GM10248 (cell line): ENCODE data around the gene KIF3B.

Experiments
- CTCF ChIA-PET: fragments of 300-600 bp; sonication (Branson Sonifier 250); formaldehyde crosslinking; extraction: SDS; loops from one replicate; lab custom pipeline; 2021; ENCODE audit warnings: antibody characterized with exemption; lab: Yijun Ruan, JAX
- POLR2A ChIA-PET: fragments of 350-650 bp; sonication (Branson Sonifier 250); formaldehyde crosslinking; extraction: SDS; loops from one replicate; lab custom pipeline; 2020; ENCODE audit warnings: antibody characterized with exemption; lab: Yijun Ruan, JAX
- DNase-seq: peaks from one replicate; pipeline ENCODE4 v3.0.0; 2012; ENCODE audit errors: extremely low spot score
- TF ChIP-seq, protein P1 (sequence below): IDR thresholded peaks from 2 replicates; pipeline ENCODE4 v1.5.1; 2012; ENCODE audit warnings: mild to moderate bottlenecking, low read depth; ENCODE audit errors: extremely low read depth, missing control alignments, control extremely low read depth

The KIF3B gene

DNA sequence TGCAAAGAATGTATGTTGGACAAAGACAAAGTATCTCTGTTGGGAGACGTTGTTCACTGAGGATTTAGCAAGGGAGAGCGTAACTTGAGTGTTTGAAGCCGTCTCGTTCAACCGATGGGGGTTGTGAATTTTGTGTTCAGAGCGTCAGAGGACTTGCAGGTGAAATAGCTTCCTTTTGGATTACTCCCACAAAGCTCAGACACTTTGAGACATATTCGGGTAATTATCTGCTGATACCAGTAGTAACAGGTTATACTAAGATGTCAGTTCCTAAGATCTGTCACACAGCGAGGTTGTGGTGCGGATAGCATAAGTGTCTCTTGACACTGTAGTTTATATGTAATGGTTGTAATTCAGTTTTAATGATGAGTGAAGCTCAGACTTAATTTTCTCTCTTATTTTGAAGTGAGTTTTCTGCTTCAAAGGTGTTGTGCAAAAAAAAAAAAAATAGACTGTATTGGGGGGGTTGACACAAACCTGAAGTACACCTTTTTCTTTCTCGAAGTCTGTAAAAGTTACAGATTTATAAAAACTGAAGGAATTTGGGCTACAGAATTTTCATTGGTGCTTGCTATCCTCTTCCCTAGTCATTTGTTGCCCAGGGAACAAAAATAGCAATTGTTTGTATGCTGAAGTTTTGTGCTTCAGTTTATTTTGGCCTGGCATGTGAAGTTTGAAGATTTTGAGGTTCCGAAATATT, 82.3 kb downstream of the KIF3B start:
- DNase-seq, result no peak
- POLR2A ChIA-PET, result interaction anchor here (1.0 kb wide), 1 partner anchor 8 kb away, joined by 3 read pairs; no protein-coding TSS in a partner anchor
- CTCF ChIA-PET, result interaction anchor here (0.7 to 2.6 kb wide), 4 partner anchors 11 to 31 kb away, joined by 3 to 10 read pairs (median 3); no protein-coding TSS in a partner anchor
- TF ChIP-seq, protein P1, sequence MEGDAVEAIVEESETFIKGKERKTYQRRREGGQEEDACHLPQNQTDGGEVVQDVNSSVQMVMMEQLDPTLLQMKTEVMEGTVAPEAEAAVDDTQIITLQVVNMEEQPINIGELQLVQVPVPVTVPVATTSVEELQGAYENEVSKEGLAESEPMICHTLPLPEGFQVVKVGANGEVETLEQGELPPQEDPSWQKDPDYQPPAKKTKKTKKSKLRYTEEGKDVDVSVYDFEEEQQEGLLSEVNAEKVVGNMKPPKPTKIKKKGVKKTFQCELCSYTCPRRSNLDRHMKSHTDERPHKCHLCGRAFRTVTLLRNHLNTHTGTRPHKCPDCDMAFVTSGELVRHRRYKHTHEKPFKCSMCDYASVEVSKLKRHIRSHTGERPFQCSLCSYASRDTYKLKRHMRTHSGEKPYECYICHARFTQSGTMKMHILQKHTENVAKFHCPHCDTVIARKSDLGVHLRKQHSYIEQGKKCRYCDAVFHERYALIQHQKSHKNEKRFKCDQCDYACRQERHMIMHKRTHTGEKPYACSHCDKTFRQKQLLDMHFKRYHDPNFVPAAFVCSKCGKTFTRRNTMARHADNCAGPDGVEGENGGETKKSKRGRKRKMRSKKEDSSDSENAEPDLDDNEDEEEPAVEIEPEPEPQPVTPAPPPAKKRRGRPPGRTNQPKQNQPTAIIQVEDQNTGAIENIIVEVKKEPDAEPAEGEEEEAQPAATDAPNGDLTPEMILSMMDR, result no peak

- CTCF ChIA-PET, result interaction anchor here (2.6 kb wide), 1 partner anchor 23 kb away, joined by 10 read pairs; no protein-coding TSS in a partner anchor
- TF ChIP-seq, protein P1, result no peak
- DNase-seq, result no peak
- POLR2A ChIA-PET, result no interaction called here
Measured at GRCh38 chr20:32360333-32360634, 82.8 kb downstream of the KIF3B start.

- DNase-seq, result no peak
- ChIA-PET CTCF (interaction anchor here (1.2 to 1.7 kb wide), 3 partner anchors 18 to 29 kb away, joined by 3 to 4 read pairs (median 4); no protein-coding TSS in a partner anchor), POLR2A (no interaction called here)
- TF ChIP-seq, protein P1, result no peak
Measured at GRCh38 chr20:32362901-32363364, 85.5 kb downstream of the KIF3B start.

- no peak for DNase-seq
- ChIA-PET POLR2A (no interaction called here), CTCF (interaction anchor here (1.0 to 1.7 kb wide), 4 partner anchors 17 to 29 kb away, joined by 3 to 4 read pairs (median 4); no protein-coding TSS in a partner anchor)
- TF ChIP-seq, protein P1, result no peak
Measured at GRCh38 chr20:32363492-32363891, 86.0 kb downstream of the KIF3B start.

DNA sequence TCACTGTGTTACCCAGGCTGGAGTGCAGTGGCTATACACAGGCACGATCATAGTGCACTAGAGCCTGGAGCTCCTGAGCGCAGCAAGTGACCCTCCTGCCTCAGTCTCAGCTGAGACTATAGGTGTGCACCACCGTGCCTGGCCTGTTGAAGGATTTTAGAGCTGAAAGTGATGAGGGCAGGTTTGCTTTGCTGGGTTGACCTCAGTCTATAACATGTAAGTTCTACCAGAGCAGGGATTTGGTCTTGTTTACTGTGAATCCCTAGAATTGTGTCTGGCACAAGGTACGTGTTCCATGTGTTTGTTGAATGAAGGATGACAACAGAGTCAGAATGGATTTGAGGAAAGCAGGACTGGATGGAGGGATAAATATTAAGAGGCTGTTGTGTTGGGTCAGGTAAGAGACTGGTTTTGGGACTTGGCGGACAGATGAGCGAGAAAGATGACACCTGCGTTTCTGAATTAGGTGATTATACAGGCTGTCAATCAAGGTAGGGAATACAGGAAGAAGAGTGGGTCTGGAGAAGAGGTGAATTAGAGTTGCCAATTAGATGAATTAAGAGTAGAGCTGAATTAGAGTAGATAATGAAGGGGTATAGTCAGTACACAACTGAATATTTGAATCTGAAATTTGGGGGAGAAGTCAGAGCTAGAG, 87.2 kb downstream of the KIF3B start:
- ChIA-PET POLR2A (interaction anchor here (1.1 kb wide), 1 partner anchor 31 kb away, joined by 4 read pairs; no protein-coding TSS in a partner anchor), CTCF (interaction anchor here (0.9 to 1.6 kb wide), 6 partner anchors 10 to 75 kb away, joined by 3 to 4 read pairs (median 3); no protein-coding TSS in a partner anchor)
- TF ChIP-seq, protein P1, result no peak
- no peak for DNase-seq

DNA sequence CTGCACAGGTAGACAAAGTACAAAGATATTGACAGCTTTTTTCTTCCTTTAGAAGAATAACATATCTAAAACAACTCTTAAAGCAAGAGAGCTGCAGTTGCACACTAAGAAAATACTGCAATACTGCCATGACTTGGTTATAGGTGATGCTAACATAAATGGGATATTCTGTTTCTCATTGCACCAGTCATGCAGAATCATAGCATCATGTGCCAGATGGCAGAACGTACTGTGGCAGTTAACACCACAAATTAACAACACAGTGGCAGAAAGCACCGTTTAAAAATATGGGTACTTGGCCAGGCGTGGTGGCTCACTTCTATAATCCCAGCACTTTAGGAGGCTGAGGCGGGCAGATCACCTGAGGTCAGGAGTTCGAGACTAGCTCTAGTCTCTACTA, 88.1 kb downstream of the KIF3B start:
- POLR2A ChIA-PET, result interaction anchor here (1.1 kb wide), 1 partner anchor 31 kb away, joined by 4 read pairs; no protein-coding TSS in a partner anchor
- no peak for DNase-seq
- TF ChIP-seq, protein P1, result no peak
- CTCF ChIA-PET, result interaction anchor here (0.9 to 1.6 kb wide), 4 partner anchors 11 to 76 kb away, joined by 3 to 4 read pairs (median 3); no protein-coding TSS in a partner anchor
